Sigmoid colon (tissue), 7 donors: ENCODE measurements around the gene COL12A1. TPM values are rescaled to one million over a fixed set of nuclear protein-coding genes. Genes with fewer than 3 reads are reported as not detected.

Experiments used
- DNase-seq: peaks from one replicate; pipeline ENCODE4 v3.0.0-alpha.2; 2019
- H3K27ac ChIP-seq, 4 donors: fragments of 200-600 bp; sonication (generic); one replicate each; pipeline ENCODE4 v1.5.1; 2016 to 2019; ENCODE audit warnings: mild to moderate bottlenecking in 1 of 4
- H3K27me3 ChIP-seq, 3 donors: fragments of 200-600 bp; sonication (generic); one replicate each; pipeline ENCODE4 v1.5.1; 2019; ENCODE audit warnings: mild to moderate bottlenecking in 1 of 3
- H3K36me3 ChIP-seq, 4 donors: fragments of 200-600 bp; sonication (generic); one replicate each; pipeline ENCODE4 v1.5.1; 2016 to 2019
- H3K4me1 ChIP-seq, 4 donors: fragments of 200-600 bp; sonication (generic); one replicate each; pipeline ENCODE4 v1.5.1; 2017 to 2019
- H3K4me3 ChIP-seq, 4 donors: fragments of 200-600 bp; sonication (generic); one replicate each; pipeline ENCODE4 v1.5.1; 2017 to 2019; ENCODE audit warnings: mild to moderate bottlenecking in 2 of 4, moderate library complexity in 1 of 4
- H3K9me3 ChIP-seq, 4 donors: fragments of 200-600 bp in 3 of 4; sonication (generic) in 3 of 4; one replicate each; pipeline versions ENCODE4 v1.5.1 to v1.6.1; 2013 to 2019
- EP300 ChIP-seq, 4 donors: sonication (generic); formaldehyde crosslinking; IDR thresholded peaks; one replicate each; pipeline ENCODE4 v1.6.1; 2017; ENCODE audit warnings: antibody characterized with exemption in 4 of 4
- POLR2A ChIP-seq, 2 donors: fragments of 450-650 bp; IDR thresholded peaks; one replicate each; pipeline ENCODE4 v1.6.1; 2016; ENCODE audit warnings: antibody characterized with exemption in 2 of 2, mild to moderate bottlenecking in 2 of 2, moderate library complexity in 2 of 2
- POLR2AphosphoS5 ChIP-seq, 4 donors: sonication (generic); formaldehyde crosslinking; IDR thresholded peaks; one replicate each; pipeline ENCODE4 v1.6.1; 2017; ENCODE audit warnings: antibody characterized with exemption in 4 of 4
- WGBS, 2 donors: extraction: QIAGEN DNeasy Blood & Tissue Kit; methylation state at CpG; one replicate each; pipeline ENCODE4 v1.1.7; 2013; 5-methylcytosine and 5-hydroxymethylcytosine counted together
- intact Hi-C: fragments of 100-400 bp; cut with DNase I; formaldehyde crosslinking; loops from one replicate; pipeline ENCODE4 v1.15.1; 2023
- polyA plus RNA-seq, 3 donors: library from polyadenylated mRNA; stranded (reverse); fragments of 200-250 nt; gene quantifications; one replicate each; pipeline ENCODE4 v1.2.3, GENCODE V29; 2013
- total RNA-seq, 4 donors: library from RNA; depleted of rRNA; stranded (reverse); fragments of >200 nt; gene quantifications; one replicate each; pipeline ENCODE4 v1.1.0, GENCODE V29; 2016
- TF ChIP-seq, protein P1 (sequence below), 4 experiments: fragments of 450-650 bp in 3 of 4; fragments of 200-600 bp in 1 of 4; IDR thresholded peaks; one replicate each; pipeline ENCODE4 v1.5.1; 2016 to 2019; ENCODE audit warnings: antibody characterized with exemption in 4 of 4, mild to moderate bottlenecking in 3 of 4, moderate library complexity in 2 of 4
- donor health status: healthy with polysubstance abuse.
- donor health status: Bipolar disorder and iron deficiency.
- donor health status: healthy.

Gene COL12A1
- total and polyA plus RNA-seq, 7 donors: 2.1 to 328 (median 129) TPM

DNA sequence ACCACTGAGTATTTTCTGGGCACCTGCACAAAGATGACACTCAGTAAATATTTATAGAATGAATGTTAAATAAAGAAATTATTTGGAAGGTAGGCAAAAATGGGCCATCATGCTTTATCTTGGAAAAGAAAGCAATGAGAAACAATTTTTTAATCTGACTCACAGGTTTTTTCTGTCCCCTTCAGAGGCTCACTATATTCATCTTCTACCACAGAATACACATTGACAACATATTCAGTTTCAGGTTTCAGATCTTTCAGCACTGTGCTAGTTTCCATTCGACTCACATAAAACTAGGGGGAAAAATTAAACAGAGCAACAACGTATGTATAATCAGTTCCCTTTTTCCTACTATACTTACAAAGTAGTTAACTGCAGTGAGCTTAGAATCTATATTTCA, 58.3 kb downstream of the COL12A1 start:
- peaks cover 0 to 8% (median 0%) of the 10 kb centered on the region in 4 donors for H3K4me1 ChIP-seq
- WGBS, 2 donors: 78 to 81% methylated on average over 2 of the region's 2 CpGs
- H3K9me3 ChIP-seq: no peaks in the 10 kb centered on the region
- H3K27ac ChIP-seq: no peak overlapping the region
- H3K4me3 ChIP-seq: no peak overlapping the region
- intact Hi-C loops: no loop called here
- peaks cover 0 to 63% (median 13%) of the 10 kb centered on the region in 4 donors for H3K36me3 ChIP-seq
- no peaks in the 10 kb centered on the region for H3K27me3 ChIP-seq
- no peak for TF ChIP-seq POLR2A (IDR thresholded peaks at IDR 0.05)
- no peak for TF ChIP-seq POLR2AphosphoS5 (IDR thresholded peaks at IDR 0.05)
- TF ChIP-seq, protein P1, sequence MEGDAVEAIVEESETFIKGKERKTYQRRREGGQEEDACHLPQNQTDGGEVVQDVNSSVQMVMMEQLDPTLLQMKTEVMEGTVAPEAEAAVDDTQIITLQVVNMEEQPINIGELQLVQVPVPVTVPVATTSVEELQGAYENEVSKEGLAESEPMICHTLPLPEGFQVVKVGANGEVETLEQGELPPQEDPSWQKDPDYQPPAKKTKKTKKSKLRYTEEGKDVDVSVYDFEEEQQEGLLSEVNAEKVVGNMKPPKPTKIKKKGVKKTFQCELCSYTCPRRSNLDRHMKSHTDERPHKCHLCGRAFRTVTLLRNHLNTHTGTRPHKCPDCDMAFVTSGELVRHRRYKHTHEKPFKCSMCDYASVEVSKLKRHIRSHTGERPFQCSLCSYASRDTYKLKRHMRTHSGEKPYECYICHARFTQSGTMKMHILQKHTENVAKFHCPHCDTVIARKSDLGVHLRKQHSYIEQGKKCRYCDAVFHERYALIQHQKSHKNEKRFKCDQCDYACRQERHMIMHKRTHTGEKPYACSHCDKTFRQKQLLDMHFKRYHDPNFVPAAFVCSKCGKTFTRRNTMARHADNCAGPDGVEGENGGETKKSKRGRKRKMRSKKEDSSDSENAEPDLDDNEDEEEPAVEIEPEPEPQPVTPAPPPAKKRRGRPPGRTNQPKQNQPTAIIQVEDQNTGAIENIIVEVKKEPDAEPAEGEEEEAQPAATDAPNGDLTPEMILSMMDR (IDR thresholded peaks at IDR 0.05): no peak
- TF ChIP-seq EP300 (IDR thresholded peaks at IDR 0.05): no peak
- no peak for DNase-seq

- H3K36me3 ChIP-seq: peaks cover 0 to 61% (median 13%) of the 10 kb centered on the region in 4 donors
- intact Hi-C loops: no loop called here
- H3K4me1 ChIP-seq: peaks cover 0 to 10% (median 0%) of the 10 kb centered on the region in 4 donors
- no peak overlapping the region for H3K27ac ChIP-seq
- 58 to 85% methylated on average over 1 of the region's 1 CpG for WGBS, 2 donors
- H3K27me3 ChIP-seq: no peaks in the 10 kb centered on the region
- H3K4me3 ChIP-seq: no peak overlapping the region
- no peaks in the 10 kb centered on the region for H3K9me3 ChIP-seq
- TF ChIP-seq POLR2A (IDR thresholded peaks at IDR 0.05) (no peak), POLR2AphosphoS5 (IDR thresholded peaks at IDR 0.05) (no peak), EP300 (IDR thresholded peaks at IDR 0.05) (no peak)
- TF ChIP-seq, protein P1 (IDR thresholded peaks at IDR 0.05): no peak
- DNase-seq: no peak
Observed at GRCh38 chr6:75145976-75146375, 59.9 kb downstream of the COL12A1 start.

GRCh38 chr6:75145211-75145610, 60.6 kb downstream of the COL12A1 start:
- Histone ChIP-seq H3K27me3 (no peaks in the 10 kb centered on the region), H3K9me3 (no peaks in the 10 kb centered on the region), H3K4me1 (peaks cover 0 to 10% (median 0%) of the 10 kb centered on the region in 4 donors), H3K27ac (no peak overlapping the region), H3K36me3 (peaks cover 0 to 60% (median 16%) of the 10 kb centered on the region in 4 donors), H3K4me3 (no peak overlapping the region)
- WGBS, 2 donors: 68 to 88% methylated on average over 4 of the region's 4 CpGs
- intact Hi-C loops: no loop called here
- no peak for TF ChIP-seq POLR2A (IDR thresholded peaks at IDR 0.05)
- no peak for TF ChIP-seq POLR2AphosphoS5 (IDR thresholded peaks at IDR 0.05)
- no peak for TF ChIP-seq EP300 (IDR thresholded peaks at IDR 0.05)
- TF ChIP-seq, protein P1 (IDR thresholded peaks at IDR 0.05): no peak
- no peak for DNase-seq

GRCh38 chr6:75144386-75144785, 61.5 kb downstream of the COL12A1 start:
- intact Hi-C loops: no loop called here
- TF ChIP-seq EP300 (IDR thresholded peaks at IDR 0.05) (no peak), POLR2A (IDR thresholded peaks at IDR 0.05) (no peak), POLR2AphosphoS5 (IDR thresholded peaks at IDR 0.05) (no peak)
- TF ChIP-seq, protein P1 (IDR thresholded peaks at IDR 0.05): no peak
- Histone ChIP-seq H3K36me3 (peaks cover 0 to 67% (median 16%) of the 10 kb centered on the region in 4 donors), H3K4me1 (peaks cover 0 to 10% (median 0%) of the 10 kb centered on the region in 4 donors), H3K9me3 (no peaks in the 10 kb centered on the region), H3K4me3 (no peak overlapping the region), H3K27ac (no peak overlapping the region), H3K27me3 (no peaks in the 10 kb centered on the region)
- WGBS, 2 donors: 87 to 95% methylated on average over 1 of the region's 1 CpG
- DNase-seq: no peak

DNA sequence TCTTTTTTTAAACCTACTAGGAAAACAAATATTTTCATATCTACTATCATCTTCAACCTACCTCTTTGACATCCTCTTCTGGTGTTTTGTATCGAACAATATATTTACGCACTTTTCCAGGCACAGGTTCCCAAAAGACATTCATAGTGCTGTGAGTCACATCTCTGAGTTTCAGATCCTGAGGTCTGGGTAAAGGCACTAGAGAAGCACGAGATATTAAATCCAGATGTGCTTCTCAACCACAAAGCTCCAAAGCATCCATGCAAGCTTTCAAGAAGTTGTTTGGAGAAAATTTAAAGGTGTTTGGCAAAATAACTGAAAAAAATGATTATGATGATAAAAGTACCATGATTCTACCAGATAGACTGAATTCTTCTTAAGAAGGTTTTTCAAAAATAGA, 62.7 kb downstream of the COL12A1 start:
- H3K4me1 ChIP-seq: peaks cover 0 to 10% (median 0%) of the 10 kb centered on the region in 4 donors
- DNase-seq: no peak
- H3K27me3 ChIP-seq: no peaks in the 10 kb centered on the region
- peaks cover 6 to 71% (median 20%) of the 10 kb centered on the region in 4 donors for H3K36me3 ChIP-seq
- no peak for TF ChIP-seq POLR2AphosphoS5 (IDR thresholded peaks at IDR 0.05)
- TF ChIP-seq, protein P1 (IDR thresholded peaks at IDR 0.05): no peak
- TF ChIP-seq EP300 (IDR thresholded peaks at IDR 0.05): no peak
- TF ChIP-seq POLR2A (IDR thresholded peaks at IDR 0.05): no peak
- H3K9me3 ChIP-seq: no peaks in the 10 kb centered on the region
- H3K4me3 ChIP-seq: no peak overlapping the region
- peak overlapping the region in 2 of 4 donors; percentile 18 to 43 for H3K27ac ChIP-seq
- intact Hi-C loops: no loop called here
- 76 to 89% methylated on average over 3 of the region's 3 CpGs for WGBS, 2 donors
